ENCODE results near the gene UCMA. TPM values are rescaled to one million over a fixed set of nuclear protein-coding genes. Genes with fewer than 3 reads are reported as not detected.

Gene UCMA
- total RNA-seq, 2 experiments from 2014 or later, result not detected

- POLR2A ChIA-PET, result interaction anchor here (1.3 kb wide), 1 partner anchor 8 kb away, joined by 4 read pairs; no protein-coding TSS in a partner anchor
- BruUV-seq (replicated peaks), result no TSS peak
These were observed 22.5 kb upstream of the UCMA start for GRCh38 chr10:13256627-13257026.

GRCh38 chr10:13253726-13254125 is 19.6 kb upstream of the UCMA start:
- POLR2A ChIA-PET, result interaction anchor here (1.5 kb wide), 1 partner anchor 22 kb away, joined by 5 read pairs; no protein-coding TSS in a partner anchor
- Histone ChIP-seq H2AFZ (ENCODE audit: low read length) (no peak overlapping the region), H3K9me2 (ENCODE audit: insufficient read depth, low read length) (no peaks in the 10 kb centered on the region), H3K4me1 (ENCODE audit: insufficient read depth, low read length, poor library complexity, severe bottlenecking) (peaks cover 14% of the 10 kb centered on the region), H3K27ac (ENCODE audit: low read depth, low read length, poor library complexity, severe bottlenecking) (no peak overlapping the region), H3K9me3 (ENCODE audit: low read length) (no peaks in the 10 kb centered on the region), H3K79me2 (ENCODE audit: insufficient read depth, low read depth, low read length) (no peaks in the 10 kb centered on the region), H3K36me3 (ENCODE audit: insufficient read depth, low read length) (no peaks in the 10 kb centered on the region), H3K4me2 (ENCODE audit: low read length) (no peak overlapping the region), H3K4me3 (ENCODE audit: low read depth, low read length, poor library complexity, severe bottlenecking) (no peak overlapping the region), H4K20me1 (ENCODE audit: insufficient read depth, low read length) (no peaks in the 10 kb centered on the region)
- BruUV-seq (replicated peaks), result no TSS peak
- CTCF ChIA-PET (ENCODE audit: unreplicated experiment), result interaction anchor here (1.1 kb wide), 1 partner anchor 16 kb away, joined by 3 read pairs; no protein-coding TSS in a partner anchor
- intact Hi-C loops (cut with micrococcal nuclease; ENCODE audit: unreplicated experiment), result no loop called here
- no peak for TF ChIP-seq EZH2phosphoT487 (IDR thresholded peaks at IDR 0.05; ENCODE audit: borderline replicate concordance, low read depth, low read length)
- no peak for TF ChIP-seq CTCF (conservative IDR thresholded peaks at IDR 0.05; ENCODE audit: low read length)
- no peak for DNase-seq (ENCODE audit: low spot score)

More at GRCh38 chr10:13256627-13257026, 22.5 kb upstream of the UCMA start:
- no peak overlapping the region for H2AFZ ChIP-seq (ENCODE audit: low read length)
- no peaks in the 10 kb centered on the region for H3K36me3 ChIP-seq (ENCODE audit: insufficient read depth, low read length)
- no peak overlapping the region for H3K27ac ChIP-seq (ENCODE audit: low read depth, low read length, poor library complexity, severe bottlenecking)
- no peak for TF ChIP-seq EZH2phosphoT487 (IDR thresholded peaks at IDR 0.05; ENCODE audit: borderline replicate concordance, low read depth, low read length)
- TF ChIP-seq CTCF (conservative IDR thresholded peaks at IDR 0.05; ENCODE audit: low read length), result no peak
- H3K4me3 ChIP-seq (ENCODE audit: low read depth, low read length, poor library complexity, severe bottlenecking), result no peak overlapping the region
- intact Hi-C loops (cut with micrococcal nuclease; ENCODE audit: unreplicated experiment), result no loop called here
- CTCF ChIA-PET (ENCODE audit: unreplicated experiment), result no interaction called here
- H3K9me3 ChIP-seq (ENCODE audit: low read length), result no peaks in the 10 kb centered on the region
- H4K20me1 ChIP-seq (ENCODE audit: insufficient read depth, low read length), result no peaks in the 10 kb centered on the region
- no peak for DNase-seq (ENCODE audit: low spot score)
- H3K9me2 ChIP-seq (ENCODE audit: insufficient read depth, low read length), result no peaks in the 10 kb centered on the region
- peaks cover 14% of the 10 kb centered on the region for H3K4me1 ChIP-seq (ENCODE audit: insufficient read depth, low read length, poor library complexity, severe bottlenecking)
- H3K4me2 ChIP-seq (ENCODE audit: low read length), result no peak overlapping the region
- no peaks in the 10 kb centered on the region for H3K79me2 ChIP-seq (ENCODE audit: insufficient read depth, low read depth, low read length)

- POLR2A ChIA-PET, result interaction anchor here (0.5 kb wide), 1 partner anchor 118 kb away, joined by 5 read pairs; no protein-coding TSS in a partner anchor
- no TSS peak for BruUV-seq (replicated peaks)
- intact Hi-C loops (cut with micrococcal nuclease; ENCODE audit: unreplicated experiment), result no loop called here
These were observed 13.6 kb upstream of the UCMA start for GRCh38 chr10:13247784-13248183.

More at GRCh38 chr10:13247784-13248183, 13.6 kb upstream of the UCMA start:
- CTCF ChIA-PET (ENCODE audit: unreplicated experiment), result no interaction called here
- Histone ChIP-seq H3K4me2 (ENCODE audit: low read length) (no peak overlapping the region), H3K4me1 (ENCODE audit: insufficient read depth, low read length, poor library complexity, severe bottlenecking) (peaks cover 7% of the 10 kb centered on the region), H3K9me3 (ENCODE audit: low read length) (no peaks in the 10 kb centered on the region), H3K9me2 (ENCODE audit: insufficient read depth, low read length) (no peaks in the 10 kb centered on the region), H3K79me2 (ENCODE audit: insufficient read depth, low read depth, low read length) (no peaks in the 10 kb centered on the region), H4K20me1 (ENCODE audit: insufficient read depth, low read length) (no peaks in the 10 kb centered on the region), H2AFZ (ENCODE audit: low read length) (no peak overlapping the region), H3K4me3 (ENCODE audit: low read depth, low read length, poor library complexity, severe bottlenecking) (no peak overlapping the region), H3K36me3 (ENCODE audit: insufficient read depth, low read length) (no peaks in the 10 kb centered on the region), H3K27ac (ENCODE audit: low read depth, low read length, poor library complexity, severe bottlenecking) (no peak overlapping the region)
- DNase-seq (ENCODE audit: low spot score), result no peak
- no peak for TF ChIP-seq CTCF (conservative IDR thresholded peaks at IDR 0.05; ENCODE audit: low read length)
- TF ChIP-seq EZH2phosphoT487 (IDR thresholded peaks at IDR 0.05; ENCODE audit: borderline replicate concordance, low read depth, low read length), result no peak
